CD4-positive, alpha-beta T cell treated with Interleukin-4 for 1 hour (primary cell): ENCODE data around the gene ACOXL.

Source experiments
- DNase-seq, 2 donors: peaks; one replicate each; pipeline ENCODE4 v3.0.0-alpha.2; 2020 to 2022

ACOXL gene

GRCh38 chr2:111045771-111046444 is 313.5 kb downstream of the ACOXL start:
- DNase-seq, result no peak

GRCh38 chr2:111046670-111047069 is 314.3 kb downstream of the ACOXL start:
- DNase-seq, result no peak

- no peak for DNase-seq
These were observed 316.7 kb downstream of the ACOXL start for GRCh38 chr2:111048856-111049768.

- no peak for DNase-seq
These were observed 317.6 kb downstream of the ACOXL start for GRCh38 chr2:111049792-111050640.

GRCh38 chr2:111050701-111051376 is 318.5 kb downstream of the ACOXL start:
- no peak for DNase-seq

GRCh38 chr2:111052621-111053020 is 320.2 kb downstream of the ACOXL start:
- no peak for DNase-seq

- DNase-seq, result no peak
These were observed 320.9 kb downstream of the ACOXL start for GRCh38 chr2:111053266-111053665.

GRCh38 chr2:111053825-111054515 is 321.6 kb downstream of the ACOXL start:
- DNase-seq, result no peak

GRCh38 chr2:111054791-111055691 is 322.7 kb downstream of the ACOXL start:
- DNase-seq, result no peak

GRCh38 chr2:111055735-111056134 is 323.4 kb downstream of the ACOXL start:
- no peak for DNase-seq

- no peak for DNase-seq
These were observed 324.7 kb downstream of the ACOXL start for GRCh38 chr2:111057045-111057444.

- DNase-seq, result no peak
These were observed 325.3 kb downstream of the ACOXL start for GRCh38 chr2:111057721-111058120.

- no peak for DNase-seq
These were observed 325.9 kb downstream of the ACOXL start for GRCh38 chr2:111058264-111058663.

GRCh38 chr2:111061191-111061590 is 328.8 kb downstream of the ACOXL start:
- no peak for DNase-seq

- no peak for DNase-seq
These were observed 330.0 kb downstream of the ACOXL start for GRCh38 chr2:111062417-111062816.

- no peak for DNase-seq
These were observed 333.8 kb downstream of the ACOXL start for GRCh38 chr2:111066062-111066593.

- no peak for DNase-seq
These were observed 336.2 kb downstream of the ACOXL start for GRCh38 chr2:111068435-111069058.

- no peak for DNase-seq
These were observed 337.3 kb downstream of the ACOXL start for GRCh38 chr2:111069722-111070121.

GRCh38 chr2:111071600-111072171 is 339.3 kb downstream of the ACOXL start:
- no peak for DNase-seq
